K562 (cell line): ENCODE results near the gene CEP350. TPM values are rescaled to one million over a fixed set of nuclear protein-coding genes. Genes with fewer than 3 reads are reported as not detected.

Experiments used
- ATAC-seq: fragments of 200-7000 bp; cut with Tn5 transposase; 3 replicates; pipeline ENCODE4 v1.9.1; 2020; ENCODE audit warnings: moderate library complexity
- BruUV-seq: library from RNA; stranded (reverse); fragments of 400-500 nt; replicated peaks from 2 replicates; lab custom pipeline; 2021; lab: Mats Ljungman, UMichigan
- CTCF ChIA-PET: fragments of 300-600 bp; formaldehyde crosslinking; extraction: SDS; loops from one replicate; lab custom pipeline; 2021; ENCODE audit warnings: low intra/inter-chr PET ratio; lab: Yijun Ruan, JAX
- POLR2A ChIA-PET: fragments of 300-600, 350-650 bp; sonication (Branson Sonifier 250); formaldehyde crosslinking; extraction: SDS; loops from one replicate; lab custom pipeline; 2021; ENCODE audit warnings: antibody characterized with exemption, inconsistent platforms; lab: Yijun Ruan, JAX
- DNase-seq, 4 experiments: peaks; one replicate each; pipeline versions ENCODE4 v3.0.0 to v3.0.0-alpha.2; 2011 to 2018; ENCODE audit warnings: low spot score in 3 of 4, mixed read lengths in 3 of 4; ENCODE audit errors: extremely low read depth in 1 of 4
- FAIRE-seq: peaks from 2 replicates; lab custom pipeline; 2011; peaks lifted over from hg19 to GRCh38; lab: Jason Lieb, UNC
- H2AFZ ChIP-seq: 2 replicates; pipeline ENCODE4 v1.6.0; 2011; ENCODE audit warnings: low read depth, low read length, control low read depth, inconsistent platforms
- H3K27ac ChIP-seq: fragments of 200-600 bp; 3 replicates; pipeline ENCODE4 v1.8.0; 2011; ENCODE audit warnings: low read depth, mild to moderate bottlenecking, control low read depth, inconsistent platforms, low read length, moderate library complexity, mixed read lengths; ENCODE audit errors: extremely low read depth
- H3K27me3 ChIP-seq, 2 experiments: fragments of 300-600 bp in 1 of 2; 2 replicates in 1 of 2; 3 replicates in 1 of 2; pipeline versions ENCODE4 v1.6.0 to v1.8.0; 2011; ENCODE audit warnings: inconsistent platforms in 2 of 2, low read length in 2 of 2, mild to moderate bottlenecking in 1 of 2, mixed read lengths in 1 of 2, moderate library complexity in 1 of 2; ENCODE audit not compliant: control insufficient read depth in 2 of 2, insufficient read depth in 2 of 2
- H3K36me3 ChIP-seq: fragments of 300-600 bp; 3 replicates; pipeline ENCODE4 v1.8.0; 2011; ENCODE audit warnings: mild to moderate bottlenecking, low read length, inconsistent platforms; ENCODE audit not compliant: control insufficient read depth, insufficient read depth
- H3K4me1 ChIP-seq, 2 experiments: fragments of 200-600 bp in 1 of 2; replicated peaks in 1 of 2; 2 replicates in 1 of 2; 3 replicates in 1 of 2; pipeline versions ENCODE4 v1.5.1 to v1.8.0; 2011; ENCODE audit warnings: inconsistent platforms in 2 of 2, low read length in 2 of 2, mild to moderate bottlenecking in 1 of 2, mixed read lengths in 1 of 2, moderate library complexity in 1 of 2; ENCODE audit not compliant: control insufficient read depth in 2 of 2, insufficient read depth in 2 of 2
- H3K4me2 ChIP-seq: 2 replicates; pipeline ENCODE4 v1.6.1; 2011; ENCODE audit warnings: low read length, control low read depth, inconsistent platforms, mixed read lengths; ENCODE audit not compliant: insufficient read depth
- H3K4me3 ChIP-seq: fragments of 200-600 bp; sonication (generic), shearing (Covaris generic); 2 replicates; pipeline ENCODE4 v1.5.1; 2016; ENCODE audit warnings: control low read depth, inconsistent platforms
- H3K79me2 ChIP-seq: fragments of 200-600 bp; 3 replicates; pipeline ENCODE4 v1.8.0; 2011; ENCODE audit warnings: low read length, inconsistent platforms; ENCODE audit not compliant: control insufficient read depth, insufficient read depth
- H3K9ac ChIP-seq, 2 experiments: 2 replicates each; pipeline versions ENCODE4 v1.6.0 to v1.6.1; 2011; ENCODE audit warnings: low read depth in 2 of 2, low read length in 2 of 2, control low read depth in 1 of 2, inconsistent platforms in 1 of 2, mild to moderate bottlenecking in 1 of 2, mixed read lengths in 1 of 2; ENCODE audit not compliant: insufficient read depth in 1 of 2
- H3K9me1 ChIP-seq: one replicate; pipeline ENCODE4 v1.6.0; 2011; ENCODE audit warnings: inconsistent platforms, mild to moderate bottlenecking, low read length, moderate library complexity; ENCODE audit not compliant: control insufficient read depth, insufficient read depth
- H3K9me3 ChIP-seq: replicated peaks from 2 replicates; pipeline ENCODE4 v1.5.1; 2011; ENCODE audit warnings: low read depth, low read length, inconsistent platforms; ENCODE audit not compliant: control insufficient read depth, insufficient read depth
- H4K20me1 ChIP-seq: replicated peaks from 2 replicates; pipeline ENCODE4 v1.6.1; 2011; ENCODE audit warnings: low read length, inconsistent platforms, mixed read lengths; ENCODE audit not compliant: control insufficient read depth, insufficient read depth
- CEBPB ChIP-seq: fragments of 450-650 bp; IDR thresholded peaks from 2 replicates; pipeline ENCODE4 v1.6.1; 2016; ENCODE audit warnings: missing genetic modification characterization, missing compliant biosample characterization
- CEBPG ChIP-seq, 3 experiments: fragments of 200-800 bp in 1 of 3; sonication (Bioruptor generic) in 1 of 3; sonication (generic) in 1 of 3; formaldehyde crosslinking in 1 of 3; IDR thresholded peaks in 2 of 3; conservative IDR thresholded peaks in 1 of 3; 2 replicates each; pipeline versions ENCODE4 v1.6.1 to v1.8.0; 2016 to 2022; ENCODE audit warnings: missing compliant biosample characterization in 2 of 3, missing genetic modification characterization in 2 of 3, mild to moderate bottlenecking in 1 of 3, missing genetic modification reagents in 1 of 3
- WGBS: fragments of 100-300 bp; shearing (Covaris generic); methylation state at CpG from one replicate; pipeline ENCODE4 v1.1.6; 2016; ENCODE audit warnings: low coverage, mixed read lengths; ENCODE audit not compliant: insufficient coverage; ENCODE audit errors: missing lambda C conversion rate; 5-methylcytosine and 5-hydroxymethylcytosine counted together
- in situ Hi-C: fragments of 300-500 bp; cut with MboI; formaldehyde crosslinking; loops from 4 replicates; pipeline ENCODE4 v1.15.0; 2018; ENCODE audit warnings: inconsistent platforms, mixed read lengths
- intact Hi-C: fragments of 100-400 bp; cut with micrococcal nuclease; formaldehyde crosslinking; loops from 2 replicates; pipeline ENCODE4 v1.14.2; 2022
- polyA plus RNA-seq, 8 experiments: library from polyadenylated mRNA; depleted of rRNA in 4 of 8; stranded (reverse) in 5 of 8; unstranded in 3 of 8; fragments of >200 nt; fragmentation: Nextera tagmentation in 2 of 8; fragmentation: Illumina TruSeq in 1 of 8; extraction: Ambion mirVana in 2 of 8; extraction: Trizol in 1 of 8; gene quantifications; 2 replicates each; pipeline versions ENCODE4 v1.2.1 to v1.2.3, GENCODE V29; 2011 to 2014; ENCODE audit warnings: inconsistent platforms in 1 of 8, missing spikeins in 1 of 8
- total RNA-seq, 7 experiments: library from RNA; depleted of rRNA in 6 of 7; stranded (reverse); fragments of >200 nt in 6 of 7; fragmentation: Illumina TruSeq in 2 of 7; extraction: Trizol in 2 of 7; gene quantifications; 2 replicates each; pipeline versions ENCODE4 v1.2.1 to v1.2.3, GENCODE V29; 2011 to 2021; ENCODE audit warnings: low replicate concordance in 1 of 7
- TF ChIP-seq, protein P1 (sequence below), 2 experiments: fragments of 450-650 bp; IDR thresholded peaks; 2 replicates each; pipeline ENCODE4 v1.6.1; 2016

Gene CEP350
- total and polyA plus RNA-seq, 9 of the 15 experiments (the other 6 are each of a cell fraction or from before 2014, with no cell fraction given): 8.3 to 64.3 (median 28.0) TPM

DNA sequence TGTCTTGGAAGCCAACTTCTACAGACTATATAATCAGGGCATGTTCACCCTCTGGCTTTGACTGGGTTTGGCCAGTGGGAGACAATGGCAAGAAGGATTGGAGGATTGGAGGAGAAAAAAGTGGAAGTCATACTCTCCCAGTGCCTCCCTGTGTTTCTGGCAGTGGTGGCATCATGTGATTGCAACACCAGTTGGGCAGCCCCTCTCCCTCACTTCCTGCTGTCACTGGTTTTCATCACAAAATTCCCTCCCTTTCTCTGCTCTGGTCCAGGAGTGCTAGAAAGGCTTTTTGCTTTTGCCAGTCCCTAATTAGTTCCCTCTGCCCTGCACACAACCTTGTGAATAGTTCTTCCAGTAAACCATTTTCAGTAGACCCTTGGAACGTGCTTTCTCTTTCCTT, 196.4 kb downstream of the CEP350 start:
- DNase-seq (no peak), ATAC-seq (no peak), FAIRE-seq (no peak)
- POLR2A ChIA-PET: no interaction called here
- WGBS: 36% methylated on average over 1 of the region's 1 CpG
- no peaks in the 10 kb centered on the region for H3K9me1 ChIP-seq
- H3K9ac ChIP-seq: no peak overlapping the region
- H3K27me3 ChIP-seq: no peaks in the 10 kb centered on the region
- no peaks in the 10 kb centered on the region for H4K20me1 ChIP-seq
- H3K4me1 ChIP-seq: peaks cover 19 to 23% of the 10 kb centered on the region in 2 experiments
- H3K4me2 ChIP-seq: no peak overlapping the region
- intact Hi-C loops: no loop called here
- H3K79me2 ChIP-seq: peaks cover 8% of the 10 kb centered on the region
- H3K4me3 ChIP-seq: no peak overlapping the region
- CTCF ChIA-PET: no interaction called here
- H3K9me3 ChIP-seq: no peaks in the 10 kb centered on the region
- no TSS peak for BruUV-seq
- no peaks in the 10 kb centered on the region for H3K36me3 ChIP-seq
- peak overlapping the region; percentile 0; the same call in 1 of the 2 replicates for H2AFZ ChIP-seq
- no peak overlapping the region for H3K27ac ChIP-seq
- 0 out of 2 replicates have a peak, but pooled peaks have one; percentile 22 for TF ChIP-seq CEBPG (CRISPR knock-in tag; IDR thresholded peaks at IDR 0.05)
- 0 out of 4 replicates have a peak, but pooled peaks of 1 of the 2 experiments have one; percentile 23 for TF ChIP-seq CEBPG (tag; conservative IDR thresholded peaks at IDR 0.05 in 1 of 2, IDR thresholded peaks at IDR 0.05 in 1 of 2)
- TF ChIP-seq, protein P1, sequence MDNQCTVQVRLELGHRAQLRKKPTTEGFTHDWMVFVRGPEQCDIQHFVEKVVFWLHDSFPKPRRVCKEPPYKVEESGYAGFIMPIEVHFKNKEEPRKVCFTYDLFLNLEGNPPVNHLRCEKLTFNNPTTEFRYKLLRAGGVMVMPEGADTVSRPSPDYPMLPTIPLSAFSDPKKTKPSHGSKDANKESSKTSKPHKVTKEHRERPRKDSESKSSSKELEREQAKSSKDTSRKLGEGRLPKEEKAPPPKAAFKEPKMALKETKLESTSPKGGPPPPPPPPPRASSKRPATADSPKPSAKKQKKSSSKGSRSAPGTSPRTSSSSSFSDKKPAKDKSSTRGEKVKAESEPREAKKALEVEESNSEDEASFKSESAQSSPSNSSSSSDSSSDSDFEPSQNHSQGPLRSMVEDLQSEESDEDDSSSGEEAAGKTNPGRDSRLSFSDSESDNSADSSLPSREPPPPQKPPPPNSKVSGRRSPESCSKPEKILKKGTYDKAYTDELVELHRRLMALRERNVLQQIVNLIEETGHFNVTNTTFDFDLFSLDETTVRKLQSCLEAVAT (IDR thresholded peaks at IDR 0.05): no peak
- TF ChIP-seq CEBPB (tag): peak; percentile 60
- in situ Hi-C loops: no loop called here
